Lower leg skin (tissue), 3 donors: ENCODE measurements around the gene SCYGR6.

ENCODE experiments used
- POLR2A ChIP-seq, 2 donors: fragments of 450-650 bp; IDR thresholded peaks; one replicate each; pipeline ENCODE4 v1.6.1; 2016 to 2017; ENCODE audit warnings: antibody characterized with exemption in 2 of 2, mild to moderate bottlenecking in 1 of 2, moderate library complexity in 1 of 2
- TF ChIP-seq, protein P1 (sequence below), 3 donors: fragments of 450-650 bp; IDR thresholded peaks; one replicate each; pipeline ENCODE4 v1.5.1; 2016; ENCODE audit warnings: antibody characterized with exemption in 3 of 3, mild to moderate bottlenecking in 3 of 3, moderate library complexity in 2 of 3

GRCh38 chr2:227710986-227711385 is 13.6 kb downstream of the SCYGR6 start:
- TF ChIP-seq, protein P1, sequence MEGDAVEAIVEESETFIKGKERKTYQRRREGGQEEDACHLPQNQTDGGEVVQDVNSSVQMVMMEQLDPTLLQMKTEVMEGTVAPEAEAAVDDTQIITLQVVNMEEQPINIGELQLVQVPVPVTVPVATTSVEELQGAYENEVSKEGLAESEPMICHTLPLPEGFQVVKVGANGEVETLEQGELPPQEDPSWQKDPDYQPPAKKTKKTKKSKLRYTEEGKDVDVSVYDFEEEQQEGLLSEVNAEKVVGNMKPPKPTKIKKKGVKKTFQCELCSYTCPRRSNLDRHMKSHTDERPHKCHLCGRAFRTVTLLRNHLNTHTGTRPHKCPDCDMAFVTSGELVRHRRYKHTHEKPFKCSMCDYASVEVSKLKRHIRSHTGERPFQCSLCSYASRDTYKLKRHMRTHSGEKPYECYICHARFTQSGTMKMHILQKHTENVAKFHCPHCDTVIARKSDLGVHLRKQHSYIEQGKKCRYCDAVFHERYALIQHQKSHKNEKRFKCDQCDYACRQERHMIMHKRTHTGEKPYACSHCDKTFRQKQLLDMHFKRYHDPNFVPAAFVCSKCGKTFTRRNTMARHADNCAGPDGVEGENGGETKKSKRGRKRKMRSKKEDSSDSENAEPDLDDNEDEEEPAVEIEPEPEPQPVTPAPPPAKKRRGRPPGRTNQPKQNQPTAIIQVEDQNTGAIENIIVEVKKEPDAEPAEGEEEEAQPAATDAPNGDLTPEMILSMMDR (IDR thresholded peaks at IDR 0.05) = no peak
- no peak for TF ChIP-seq POLR2A (IDR thresholded peaks at IDR 0.05)
